ENCODE measurements around the gene TRIP10. TPM values are rescaled to one million over a fixed set of nuclear protein-coding genes. Genes with fewer than 3 reads are reported as not detected.

TRIP10 gene
- total and polyA plus RNA-seq, 10 of the 15 experiments (the other 5 are each of a cell fraction or from before 2014, with no cell fraction given): 0.79 to 54.5 (median 32.5) TPM

- H2AFZ ChIP-seq (ENCODE audit: control insufficient read depth, low read depth, low read length): no peak overlapping the region
- H3K79me2 ChIP-seq (ENCODE audit: control insufficient read depth, insufficient read depth, low read length): no peaks in the 10 kb centered on the region
- ChIA-PET RAD21 (ENCODE audit: unreplicated experiment) (no interaction called here), POLR2A (interaction anchor here (0.7 kb wide), 1 partner anchor 26 kb away, joined by 3 read pairs; the partner anchor contains the start of gene C3), SMC1A (ENCODE audit: uncharacterized antibody, unreplicated experiment) (no interaction called here), CTCF (no interaction called here)
- H3K27ac ChIP-seq (ENCODE audit: control insufficient read depth, insufficient read depth): no peak overlapping the region
- WGBS (ENCODE audit: insufficient coverage, insufficient replicate concordance, low lambda C conversion rate, missing lambda C conversion rate): 80% methylated on average over 24 of the region's 25 CpGs
- FAIRE-seq: no peak
- no peak for DNase-seq (ENCODE audit: low read depth, low spot score)
- H3K36me3 ChIP-seq (ENCODE audit: control insufficient read depth in 2 of 2, insufficient read depth in 2 of 2, low read length in 1 of 2): no peaks in the 10 kb centered on the region
- TF ChIP-seq HDGF (IDR thresholded peaks at IDR 0.05): no peak
- TF ChIP-seq ATF7 (IDR thresholded peaks at IDR 0.05; ENCODE audit: low read depth): no peak
- no peak for TF ChIP-seq ETV6 (conservative IDR thresholded peaks at IDR 0.05 in 1 of 2, IDR thresholded peaks at IDR 0.05 in 1 of 2; ENCODE audit: borderline replicate concordance in 1 of 2, low read depth in 1 of 2)
- no peak for TF ChIP-seq MYB (IDR thresholded peaks at IDR 0.05; ENCODE audit: borderline replicate concordance, low read depth, low read length)
- TF ChIP-seq NKRF (conservative IDR thresholded peaks at IDR 0.05): no peak
- TF ChIP-seq PAX8 (IDR thresholded peaks at IDR 0.05): no peak
- TF ChIP-seq CEBPZ (IDR thresholded peaks at IDR 0.05; ENCODE audit: low read depth, low read length): no peak
- TF ChIP-seq YY1 (IDR thresholded peaks at IDR 0.05; ENCODE audit: low read depth, low read length): no peak
- TF ChIP-seq RAD51 (IDR thresholded peaks at IDR 0.05): no peak
- no peak for TF ChIP-seq SREBF1 (IDR thresholded peaks at IDR 0.05; ENCODE audit: low read length)
- TF ChIP-seq CREM (IDR thresholded peaks at IDR 0.05; ENCODE audit: low read depth): no peak
- TF ChIP-seq HDAC2 (IDR thresholded peaks at IDR 0.05): no peak
- TF ChIP-seq HDAC6 (IDR thresholded peaks at IDR 0.05; ENCODE audit: unreplicated experiment): no peak
- no peak for TF ChIP-seq MAX (IDR thresholded peaks at IDR 0.05; ENCODE audit: low read depth, low read length)
- TF ChIP-seq WRNIP1 (IDR thresholded peaks at IDR 0.05; ENCODE audit: borderline replicate concordance, low read depth, low read length): no peak
- no peak for TF ChIP-seq ATF2 (IDR thresholded peaks at IDR 0.05; ENCODE audit: low read length)
- in situ Hi-C loops (cut with MboI): no loop called here
- no peaks in the 10 kb centered on the region for H3K9me3 ChIP-seq (replicated peaks; ENCODE audit: control insufficient read depth, insufficient read depth, low read length)
- H3K9ac ChIP-seq (ENCODE audit: control insufficient read depth, insufficient read depth, low read length): no peak overlapping the region
- H3K4me2 ChIP-seq (ENCODE audit: control insufficient read depth, insufficient read depth): no peak overlapping the region
- H3K27me3 ChIP-seq (replicated peaks in 1 of 2; ENCODE audit: control insufficient read depth in 2 of 2, insufficient read depth in 2 of 2, low read length in 1 of 2): no peaks in the 10 kb centered on the region
- H4K20me1 ChIP-seq (ENCODE audit: control insufficient read depth, insufficient read depth): no peaks in the 10 kb centered on the region
- peak; percentile 72 for ATAC-seq
- no peak overlapping the region for H3K4me3 ChIP-seq
- no peaks in the 10 kb centered on the region for H3K4me1 ChIP-seq (ENCODE audit: control insufficient read depth, insufficient read depth, low read length)
- no TSS peak for BruUV-seq (replicated peaks)
- intact Hi-C loops (cut with micrococcal nuclease; ENCODE audit: unreplicated experiment): no loop called here
Measured at GRCh38 chr19:6694147-6694815, 45.2 kb upstream of the TRIP10 start.

All from GM12878 (cell line).